GM19099 (cell line): ENCODE data around the gene RNH1.

Source experiments
- POLR2A ChIP-seq: IDR thresholded peaks from 3 replicates; pipeline ENCODE4 v1.6.1; 2011; ENCODE audit warnings: low read depth; ENCODE audit not compliant: insufficient read length; ENCODE audit errors: extremely low read depth

RNH1 gene

GRCh38 chr11:540583-541432, 33.8 kb upstream of the RNH1 start:
- no peak for TF ChIP-seq POLR2A

DNA sequence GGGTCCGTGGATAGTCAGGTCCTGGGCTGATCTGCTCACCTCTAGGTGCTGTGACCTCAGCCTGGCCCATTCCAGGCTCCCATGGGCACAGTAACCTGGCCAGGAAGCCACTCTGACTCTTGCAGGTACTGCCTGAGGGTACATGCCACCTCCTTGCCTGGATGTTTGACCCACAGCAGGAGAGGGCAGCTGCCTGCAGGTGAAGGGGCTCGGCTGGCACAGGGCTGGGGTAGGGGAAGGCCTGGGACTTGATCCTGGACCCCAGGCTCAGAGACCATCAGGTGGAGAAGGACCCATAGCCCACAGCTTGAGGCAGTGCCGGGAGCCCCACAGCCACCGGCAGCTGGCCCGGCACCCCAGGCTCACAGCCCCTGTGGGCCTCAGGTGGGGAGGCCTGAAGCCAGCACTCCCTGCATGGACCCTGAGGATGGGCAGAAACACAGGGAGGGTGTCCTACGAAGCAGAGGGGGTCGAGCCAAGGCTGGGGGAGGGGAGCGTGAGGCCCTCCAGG, 33.0 kb upstream of the RNH1 start:
- TF ChIP-seq POLR2A = no peak

DNA sequence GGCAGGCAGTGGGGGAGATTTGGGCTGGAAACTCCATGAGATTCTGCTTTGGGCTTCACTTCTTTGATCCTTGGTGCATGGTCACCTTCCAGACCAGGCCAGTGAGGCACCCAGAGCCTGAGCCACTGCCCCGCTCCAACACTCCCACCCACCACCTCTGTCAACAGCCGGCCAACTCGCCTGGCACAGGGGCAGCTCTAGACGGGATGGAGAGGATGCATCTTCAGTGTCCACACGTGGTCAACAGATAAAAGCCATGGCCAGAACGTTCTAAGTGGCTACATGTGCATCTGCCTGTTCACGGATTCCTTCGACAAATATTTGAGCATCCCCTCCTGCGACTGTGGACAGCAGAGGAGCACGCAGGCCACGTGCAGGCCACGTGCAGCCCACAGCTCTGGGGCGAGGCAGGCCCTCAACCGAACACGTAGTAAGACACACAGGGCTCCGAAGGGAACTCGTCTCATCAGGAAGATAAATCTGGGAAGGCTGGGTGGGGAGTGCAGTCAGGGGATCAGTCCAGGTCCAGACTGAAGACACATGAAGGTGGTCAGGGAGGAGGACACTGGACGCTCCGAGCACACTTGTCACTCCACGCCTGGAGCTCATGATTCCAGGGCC, 31.5 kb upstream of the RNH1 start:
- TF ChIP-seq POLR2A = no peak

DNA sequence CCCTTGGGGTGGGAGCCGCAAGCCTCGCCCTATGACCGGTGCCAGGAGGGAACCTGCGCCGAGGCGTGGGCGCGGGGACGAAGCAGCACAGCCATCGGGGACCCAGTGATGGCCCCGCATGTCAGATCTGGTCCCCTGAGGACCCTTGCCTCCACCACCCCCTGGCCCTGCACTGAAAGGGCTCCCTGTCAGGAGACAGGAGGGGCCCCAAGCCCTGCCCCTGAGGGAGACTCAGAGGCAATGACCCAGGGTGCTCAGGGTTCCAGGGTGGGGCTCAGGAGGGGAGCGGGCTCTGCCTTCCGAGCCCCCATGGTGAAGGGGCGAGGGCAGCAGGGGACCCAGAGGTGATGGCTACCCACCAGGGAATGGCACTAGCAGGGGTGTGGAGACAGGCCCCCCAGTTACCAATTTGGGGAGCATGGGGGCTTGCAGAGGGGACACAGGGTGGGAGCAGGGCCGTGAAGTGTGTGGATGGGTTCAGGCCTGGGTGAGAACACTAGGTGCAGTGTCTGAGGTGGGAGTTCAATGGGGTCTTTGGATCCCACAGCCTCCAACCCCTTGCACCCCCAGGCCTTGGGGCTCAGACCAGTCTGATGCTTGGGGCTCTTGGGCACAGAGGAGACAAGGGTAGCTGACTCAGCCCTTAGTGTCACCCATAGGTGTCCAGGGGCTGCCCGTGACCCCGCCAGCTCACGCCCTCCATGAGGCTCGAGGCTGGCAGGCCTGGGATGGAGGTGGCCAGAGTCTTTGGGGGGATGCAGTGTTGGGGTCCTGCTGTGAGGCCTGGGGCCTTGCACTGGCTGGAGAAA, 30.8 kb upstream of the RNH1 start:
- no peak for TF ChIP-seq POLR2A

DNA sequence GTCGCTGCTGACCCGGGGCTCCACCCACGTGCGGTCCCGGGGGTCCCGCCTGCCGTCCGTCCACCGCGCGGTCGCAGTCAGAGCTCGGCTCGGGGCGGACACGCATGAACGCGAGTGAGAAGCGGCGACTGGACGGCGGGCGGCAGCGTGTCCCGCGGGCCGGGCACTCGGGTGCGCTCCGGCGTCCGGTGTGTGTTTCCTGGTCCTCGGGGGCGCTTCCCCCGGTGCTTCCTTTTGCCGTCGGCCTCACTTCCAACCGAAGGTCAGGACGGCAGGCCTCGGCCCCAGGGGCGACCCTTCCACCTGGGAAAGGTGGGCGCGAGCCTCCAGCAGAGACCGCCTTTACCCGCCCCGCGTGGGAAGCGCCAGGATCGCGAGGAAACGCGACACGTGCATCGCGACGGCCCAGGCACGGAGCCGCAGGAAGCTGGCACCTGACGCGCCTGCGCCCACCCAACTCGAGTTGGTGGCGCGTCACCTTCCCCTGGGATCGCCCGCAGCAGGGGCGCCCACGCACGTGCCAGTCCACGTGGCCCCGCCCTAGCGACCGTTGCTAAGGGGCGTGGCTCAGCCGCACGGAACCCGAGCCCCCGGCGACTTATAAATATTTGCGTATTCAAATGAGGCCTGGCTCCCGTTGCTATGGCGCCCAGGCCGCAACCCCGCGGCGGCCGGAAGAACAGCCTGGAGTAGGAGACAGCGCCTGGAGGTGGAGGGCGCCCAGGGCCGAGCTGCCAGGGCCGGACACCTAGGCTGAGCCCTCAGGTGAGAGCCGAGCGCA, 30.0 kb upstream of the RNH1 start, which contains the start of gene LRRC56:
LRRC56 (plus strand) TSS at position 687 of the 781 bp plus-strand sequence. CDS start 3,158 bp downstream, outside the sequence.
- TF ChIP-seq POLR2A = peak; percentile 60

- TF ChIP-seq POLR2A = peak; percentile 87
Measured at GRCh38 chr11:535519-536454, 28.7 kb upstream of the RNH1 start, which contains the start of gene HRAS. HRAS (minus strand) TSS chr11:535576.

- no peak for TF ChIP-seq POLR2A
Measured at GRCh38 chr11:535210-535518, 28.1 kb upstream of the RNH1 start.

DNA sequence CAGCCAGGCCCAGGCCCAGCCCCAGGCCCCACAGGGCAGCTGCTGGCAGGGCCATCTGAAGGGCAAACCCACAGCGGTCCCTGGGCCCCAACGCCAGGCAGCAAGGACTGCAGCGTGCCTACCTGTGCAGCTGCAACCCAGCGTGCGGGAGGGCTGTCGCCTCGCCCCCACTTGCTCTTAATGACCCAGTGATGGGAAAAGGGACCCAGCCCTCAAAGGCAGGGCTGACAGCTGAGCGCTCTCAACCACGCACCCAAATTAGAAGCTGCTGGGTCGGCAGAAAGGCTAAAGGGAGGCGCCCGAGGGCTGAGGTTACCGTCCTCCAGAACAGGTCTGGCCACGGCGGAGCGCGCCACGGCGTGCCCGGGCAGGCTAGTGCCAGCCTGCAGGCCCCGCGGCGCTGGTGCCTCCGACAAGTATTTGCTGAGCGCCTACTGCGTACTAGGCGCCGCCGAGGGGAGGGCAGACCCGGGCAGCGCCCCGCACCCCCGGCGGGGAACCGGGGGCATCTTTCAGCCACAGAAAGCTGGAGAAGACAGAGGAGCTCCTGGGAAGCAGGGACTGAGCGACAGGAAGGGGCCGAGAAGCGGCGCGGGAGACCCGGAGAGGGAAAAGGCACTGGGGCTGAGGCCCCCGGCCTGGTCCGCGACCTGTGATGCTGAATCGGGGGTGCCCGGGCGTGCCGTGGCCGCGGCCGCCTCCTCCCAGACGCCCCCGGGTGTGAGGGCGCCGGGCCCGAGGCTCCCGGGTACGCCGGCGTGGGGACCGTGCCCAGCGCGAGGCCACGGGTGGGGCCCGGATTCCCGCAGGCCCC, 27.6 kb upstream of the RNH1 start:
- TF ChIP-seq POLR2A = no peak

GRCh38 chr11:533586-534395, 26.7 kb upstream of the RNH1 start:
- TF ChIP-seq POLR2A = no peak

DNA sequence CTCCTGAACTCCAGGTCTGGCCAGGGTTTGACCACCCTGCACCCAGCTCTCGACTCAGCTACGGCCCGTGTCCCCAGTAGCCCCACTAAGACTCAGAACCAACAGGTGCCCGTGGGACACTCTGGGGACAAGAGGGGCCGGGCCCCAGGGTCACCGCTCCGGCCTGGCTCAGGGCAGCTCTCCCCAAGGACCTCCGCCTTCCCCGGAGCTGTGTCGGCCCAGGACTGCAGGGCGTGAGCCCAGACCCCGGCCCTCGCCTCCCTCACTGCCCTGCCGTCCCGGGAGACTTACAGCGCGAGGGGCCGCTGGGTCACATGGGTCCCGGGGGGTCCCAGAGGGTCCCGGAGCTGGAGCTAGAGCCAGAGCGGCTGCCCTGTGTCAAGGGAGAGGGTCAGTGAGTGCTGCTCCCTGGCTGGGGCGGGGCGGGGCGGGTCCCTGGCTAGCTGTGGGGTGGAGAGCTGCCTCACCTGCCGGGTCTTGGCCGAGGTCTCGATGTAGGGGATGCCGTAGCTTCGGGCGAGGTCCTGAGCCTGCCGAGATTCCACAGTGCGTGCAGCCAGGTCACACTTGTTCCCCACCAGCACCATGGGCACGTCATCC, 26.0 kb upstream of the RNH1 start:
- TF ChIP-seq POLR2A = no peak

- no peak for TF ChIP-seq POLR2A
Measured at GRCh38 chr11:532527-532985, 25.5 kb upstream of the RNH1 start.
